ENCODE data around the gene IGSF8.

The IGSF8 gene, protein sequence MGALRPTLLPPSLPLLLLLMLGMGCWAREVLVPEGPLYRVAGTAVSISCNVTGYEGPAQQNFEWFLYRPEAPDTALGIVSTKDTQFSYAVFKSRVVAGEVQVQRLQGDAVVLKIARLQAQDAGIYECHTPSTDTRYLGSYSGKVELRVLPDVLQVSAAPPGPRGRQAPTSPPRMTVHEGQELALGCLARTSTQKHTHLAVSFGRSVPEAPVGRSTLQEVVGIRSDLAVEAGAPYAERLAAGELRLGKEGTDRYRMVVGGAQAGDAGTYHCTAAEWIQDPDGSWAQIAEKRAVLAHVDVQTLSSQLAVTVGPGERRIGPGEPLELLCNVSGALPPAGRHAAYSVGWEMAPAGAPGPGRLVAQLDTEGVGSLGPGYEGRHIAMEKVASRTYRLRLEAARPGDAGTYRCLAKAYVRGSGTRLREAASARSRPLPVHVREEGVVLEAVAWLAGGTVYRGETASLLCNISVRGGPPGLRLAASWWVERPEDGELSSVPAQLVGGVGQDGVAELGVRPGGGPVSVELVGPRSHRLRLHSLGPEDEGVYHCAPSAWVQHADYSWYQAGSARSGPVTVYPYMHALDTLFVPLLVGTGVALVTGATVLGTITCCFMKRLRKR

DNA sequence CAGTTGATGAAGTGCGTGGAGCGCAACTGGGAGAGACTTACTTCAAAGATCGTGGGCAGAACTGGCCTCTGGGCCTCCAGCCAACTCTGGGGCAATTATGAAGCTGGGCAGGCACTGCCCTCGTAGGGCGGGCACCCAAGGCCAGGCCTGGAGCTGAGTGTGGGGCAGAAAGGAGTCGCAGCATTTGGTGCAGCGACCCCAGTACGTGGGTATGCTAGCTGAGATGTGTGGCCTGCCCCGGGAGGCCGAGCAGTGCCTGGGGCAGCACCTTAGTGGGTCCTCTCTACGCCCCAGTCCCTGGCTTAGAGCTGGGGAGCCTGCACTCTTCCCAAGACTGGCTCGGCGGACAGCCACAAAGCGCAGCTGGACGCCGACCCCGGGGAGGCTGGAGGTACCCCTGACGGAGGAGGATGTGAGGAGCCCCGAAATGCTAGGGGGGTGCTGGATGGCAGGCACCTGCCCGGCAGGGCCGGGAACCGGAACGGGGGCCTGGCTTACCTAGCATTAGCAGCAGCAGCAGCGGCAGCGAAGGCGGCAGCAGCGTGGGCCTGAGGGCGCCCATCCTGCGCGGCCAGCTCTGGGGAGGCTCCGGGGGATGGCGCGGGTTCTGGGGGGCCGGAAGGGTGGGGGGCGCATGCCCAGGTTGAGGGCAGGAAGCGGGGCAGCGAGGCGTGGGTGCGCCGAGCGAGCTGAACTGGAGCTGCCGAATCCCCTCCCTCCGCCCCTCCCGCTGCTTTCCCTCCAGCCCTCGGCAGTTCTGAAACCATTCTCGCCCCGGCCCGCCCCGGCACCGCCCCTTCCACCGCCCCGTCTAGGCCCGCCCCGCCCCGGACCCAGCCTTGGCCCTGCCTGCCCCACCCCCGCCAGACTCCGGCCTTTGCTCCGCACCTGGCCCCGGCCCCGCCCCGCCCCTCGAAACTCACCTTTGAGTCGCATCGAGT lies at the start of gene IGSF8:
Gene IGSF8, minus strand, starts transcription at position 709 of the 941 bp plus-strand sequence. Its CDS starts 147 bp downstream, at position 562.
- TF ChIP-seq, protein P1, sequence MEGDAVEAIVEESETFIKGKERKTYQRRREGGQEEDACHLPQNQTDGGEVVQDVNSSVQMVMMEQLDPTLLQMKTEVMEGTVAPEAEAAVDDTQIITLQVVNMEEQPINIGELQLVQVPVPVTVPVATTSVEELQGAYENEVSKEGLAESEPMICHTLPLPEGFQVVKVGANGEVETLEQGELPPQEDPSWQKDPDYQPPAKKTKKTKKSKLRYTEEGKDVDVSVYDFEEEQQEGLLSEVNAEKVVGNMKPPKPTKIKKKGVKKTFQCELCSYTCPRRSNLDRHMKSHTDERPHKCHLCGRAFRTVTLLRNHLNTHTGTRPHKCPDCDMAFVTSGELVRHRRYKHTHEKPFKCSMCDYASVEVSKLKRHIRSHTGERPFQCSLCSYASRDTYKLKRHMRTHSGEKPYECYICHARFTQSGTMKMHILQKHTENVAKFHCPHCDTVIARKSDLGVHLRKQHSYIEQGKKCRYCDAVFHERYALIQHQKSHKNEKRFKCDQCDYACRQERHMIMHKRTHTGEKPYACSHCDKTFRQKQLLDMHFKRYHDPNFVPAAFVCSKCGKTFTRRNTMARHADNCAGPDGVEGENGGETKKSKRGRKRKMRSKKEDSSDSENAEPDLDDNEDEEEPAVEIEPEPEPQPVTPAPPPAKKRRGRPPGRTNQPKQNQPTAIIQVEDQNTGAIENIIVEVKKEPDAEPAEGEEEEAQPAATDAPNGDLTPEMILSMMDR (IDR thresholded peaks at IDR 0.05; ENCODE audit: extremely low read depth, missing control alignments) = no peak
- peak; percentile 96 for DNase-seq (ENCODE audit: low spot score)

DNA sequence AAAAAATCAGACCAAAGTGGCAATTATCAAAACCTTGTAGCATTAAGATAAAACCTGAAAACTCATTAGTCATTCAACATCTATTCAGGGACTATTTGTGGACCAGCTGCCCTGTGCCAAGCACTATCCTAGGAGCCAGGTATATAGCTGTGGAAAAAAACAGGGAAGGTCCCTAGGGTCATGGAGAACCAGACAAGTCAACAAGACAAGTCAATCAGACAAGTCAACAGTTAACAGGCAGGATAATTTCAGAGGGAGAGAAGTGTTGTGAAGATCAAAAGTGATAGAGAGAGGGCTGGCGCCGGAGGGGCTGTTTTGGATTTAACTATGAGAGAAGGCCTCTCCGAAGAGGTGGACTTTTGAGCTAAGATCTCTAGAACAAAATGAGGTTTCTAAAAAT lies 49.7 kb upstream of the IGSF8 start:
- TF ChIP-seq, protein P1 (IDR thresholded peaks at IDR 0.05; ENCODE audit: extremely low read depth, missing control alignments) = no peak
- no peak for DNase-seq (ENCODE audit: low spot score)

DNA sequence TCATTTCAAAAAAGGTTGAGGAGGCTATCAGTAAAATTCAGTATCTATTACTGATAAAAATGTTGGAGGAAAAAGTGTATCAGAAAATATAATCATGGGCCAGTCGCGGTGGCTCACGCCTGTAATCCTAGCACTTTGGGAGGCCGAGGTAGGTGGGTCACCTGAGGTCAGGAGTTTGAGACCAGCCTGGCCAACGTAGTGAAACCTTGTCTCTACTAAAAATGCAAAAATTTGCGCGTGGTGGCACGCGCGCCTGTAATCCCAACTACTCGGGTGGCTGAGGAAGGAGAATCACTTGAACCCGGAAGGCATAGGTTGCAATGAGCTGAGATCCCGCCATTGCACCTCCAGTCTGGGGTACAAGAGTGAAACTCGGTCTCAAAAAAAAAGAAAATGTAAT lies 47.7 kb upstream of the IGSF8 start:
- TF ChIP-seq, protein P1 (IDR thresholded peaks at IDR 0.05; ENCODE audit: extremely low read depth, missing control alignments) = no peak
- no peak for DNase-seq (ENCODE audit: low spot score)

DNA sequence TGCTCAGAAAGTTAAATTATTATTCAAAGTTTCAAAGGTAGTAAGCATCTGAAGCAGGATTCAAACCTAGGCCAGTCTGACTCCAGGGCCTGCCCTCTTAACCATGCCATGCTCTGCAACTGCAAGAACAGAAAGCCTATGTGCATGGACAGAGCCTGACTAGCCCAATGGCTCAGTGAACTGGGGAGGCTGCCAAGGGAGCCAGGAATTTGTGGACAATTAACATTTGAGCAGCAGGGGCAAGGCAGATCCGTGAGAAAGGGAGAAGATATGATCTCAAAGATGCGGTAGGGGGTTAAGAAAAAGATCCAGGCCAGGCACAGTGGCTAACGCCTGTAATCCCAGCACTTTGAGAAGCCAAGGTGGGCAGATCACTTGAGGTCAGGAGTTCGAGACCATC lies 46.5 kb upstream of the IGSF8 start:
- DNase-seq (ENCODE audit: low spot score) = no peak
- TF ChIP-seq, protein P1 (IDR thresholded peaks at IDR 0.05; ENCODE audit: extremely low read depth, missing control alignments) = no peak

DNA sequence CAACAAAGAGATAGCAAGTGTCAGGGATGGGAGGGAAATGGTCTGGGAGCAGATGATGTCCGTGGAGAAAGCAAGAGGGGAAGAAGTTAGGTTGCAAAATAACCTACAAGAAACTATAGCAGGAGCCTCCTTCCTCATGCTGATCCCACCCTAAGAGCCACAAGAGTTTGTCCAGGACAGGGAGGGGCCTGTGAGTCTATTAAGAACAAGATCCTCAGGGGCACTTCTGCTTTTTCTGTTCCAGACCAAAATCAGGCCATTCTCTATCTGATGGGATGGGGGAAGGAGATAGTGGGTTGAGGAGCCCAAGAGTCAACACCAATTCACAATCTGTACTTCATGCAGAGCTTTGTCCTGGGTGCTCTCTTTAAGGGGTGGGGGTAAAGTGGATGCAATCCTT lies 45.3 kb upstream of the IGSF8 start:
- TF ChIP-seq, protein P1 (IDR thresholded peaks at IDR 0.05; ENCODE audit: extremely low read depth, missing control alignments) = no peak
- no peak for DNase-seq (ENCODE audit: low spot score)

DNA sequence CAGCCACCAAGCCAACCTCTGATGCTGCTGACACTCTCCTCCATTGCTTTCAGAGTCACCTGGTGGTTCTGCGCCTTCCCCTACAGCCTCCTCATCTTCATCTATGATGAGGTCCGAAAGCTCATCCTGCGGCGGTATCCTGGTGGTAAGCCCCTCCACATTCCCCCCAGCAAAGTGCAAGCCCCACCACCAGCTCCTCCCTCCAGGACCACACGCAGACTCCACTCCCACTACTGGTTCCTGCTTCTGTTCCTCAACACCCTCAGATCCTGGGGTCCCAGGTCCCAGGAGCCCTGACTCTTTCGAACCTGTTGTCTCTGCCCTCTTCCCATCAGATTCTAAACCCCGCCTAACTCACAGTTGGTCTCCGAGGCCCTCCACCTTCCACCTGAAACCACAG lies 41.4 kb upstream of the IGSF8 start:
- TF ChIP-seq, protein P1 (IDR thresholded peaks at IDR 0.05; ENCODE audit: extremely low read depth, missing control alignments) = no peak
- DNase-seq (ENCODE audit: low spot score) = no peak

Data from GM20000 (cell line).